ENCODE measurements around the gene MRPL34. TPM values are rescaled to one million over a fixed set of nuclear protein-coding genes. Genes with fewer than 3 reads are reported as not detected.
"Not testable (repeated sequence)": the region's sequence is repeated elsewhere in the genome, so short reads cannot be mapped to it uniquely, and the experiment has no call there.

MRPL34 gene
- total RNA-seq, 3 donors from 2014 or later, result 88.5 to 139 (median 98.0) TPM

DNA sequence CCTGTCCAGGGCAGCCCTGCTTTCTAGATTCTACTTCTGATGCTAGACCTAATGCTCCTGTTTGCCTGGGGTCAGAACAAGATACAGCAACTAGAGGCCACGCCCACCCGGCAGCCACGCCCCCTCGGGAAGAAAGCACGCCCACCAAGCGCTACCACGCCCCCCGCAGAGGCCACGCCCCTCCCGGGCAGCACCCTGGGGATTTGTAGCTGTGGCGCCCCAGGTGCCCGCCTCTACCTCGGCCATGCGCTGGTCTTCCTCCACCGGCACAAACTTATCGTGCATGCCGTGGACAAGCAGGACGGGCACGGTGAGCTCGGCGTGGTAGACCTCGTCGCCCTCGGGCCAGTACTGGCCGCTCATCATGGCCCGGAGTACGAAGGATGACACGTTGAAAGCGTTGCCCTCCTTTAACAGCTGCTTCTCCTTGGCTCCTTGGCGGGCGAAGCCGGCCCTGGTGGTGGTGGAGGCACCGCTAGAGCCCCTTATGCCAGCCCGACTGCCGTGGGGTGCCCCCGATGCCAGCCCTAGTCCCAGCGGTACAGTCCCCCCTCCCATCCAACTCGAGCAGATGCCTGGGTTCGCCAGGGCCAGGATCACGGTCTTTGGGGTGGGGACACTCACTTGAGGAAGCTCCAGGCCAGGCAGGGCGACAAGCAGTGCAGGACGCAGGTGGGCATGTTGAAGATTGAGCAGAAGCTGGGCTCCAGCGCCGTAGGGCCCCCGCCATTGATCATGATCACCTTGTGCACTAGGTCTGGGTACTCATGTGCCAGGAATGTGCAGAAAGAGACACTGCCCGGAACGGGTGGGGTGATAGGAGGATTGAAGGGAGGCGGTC lies 11.4 kb upstream of the MRPL34 start:
- intact Hi-C loops (cut with DNase I; ENCODE audit: low total_unique reads), result no loop called here
- no peak overlapping the region for H3K27ac ChIP-seq
- TF ChIP-seq, protein P1, sequence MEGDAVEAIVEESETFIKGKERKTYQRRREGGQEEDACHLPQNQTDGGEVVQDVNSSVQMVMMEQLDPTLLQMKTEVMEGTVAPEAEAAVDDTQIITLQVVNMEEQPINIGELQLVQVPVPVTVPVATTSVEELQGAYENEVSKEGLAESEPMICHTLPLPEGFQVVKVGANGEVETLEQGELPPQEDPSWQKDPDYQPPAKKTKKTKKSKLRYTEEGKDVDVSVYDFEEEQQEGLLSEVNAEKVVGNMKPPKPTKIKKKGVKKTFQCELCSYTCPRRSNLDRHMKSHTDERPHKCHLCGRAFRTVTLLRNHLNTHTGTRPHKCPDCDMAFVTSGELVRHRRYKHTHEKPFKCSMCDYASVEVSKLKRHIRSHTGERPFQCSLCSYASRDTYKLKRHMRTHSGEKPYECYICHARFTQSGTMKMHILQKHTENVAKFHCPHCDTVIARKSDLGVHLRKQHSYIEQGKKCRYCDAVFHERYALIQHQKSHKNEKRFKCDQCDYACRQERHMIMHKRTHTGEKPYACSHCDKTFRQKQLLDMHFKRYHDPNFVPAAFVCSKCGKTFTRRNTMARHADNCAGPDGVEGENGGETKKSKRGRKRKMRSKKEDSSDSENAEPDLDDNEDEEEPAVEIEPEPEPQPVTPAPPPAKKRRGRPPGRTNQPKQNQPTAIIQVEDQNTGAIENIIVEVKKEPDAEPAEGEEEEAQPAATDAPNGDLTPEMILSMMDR (IDR thresholded peaks at IDR 0.05), result no peak
- no peak for TF ChIP-seq POLR2A (IDR thresholded peaks at IDR 0.05)
- no peak for TF ChIP-seq POLR2AphosphoS5 (IDR thresholded peaks at IDR 0.05)
- H3K9me3 ChIP-seq, result peaks cover 0 to 5% of the 10 kb centered on the region in 2 donors
- H3K36me3 ChIP-seq, result no peaks in the 10 kb centered on the region
- no peaks in the 10 kb centered on the region for H3K27me3 ChIP-seq
- no peaks in the 10 kb centered on the region for H3K4me1 ChIP-seq
- DNase-seq (ENCODE audit: low spot score in 2 of 2), result no peak
- no peak overlapping the region for H3K4me3 ChIP-seq

DNA sequence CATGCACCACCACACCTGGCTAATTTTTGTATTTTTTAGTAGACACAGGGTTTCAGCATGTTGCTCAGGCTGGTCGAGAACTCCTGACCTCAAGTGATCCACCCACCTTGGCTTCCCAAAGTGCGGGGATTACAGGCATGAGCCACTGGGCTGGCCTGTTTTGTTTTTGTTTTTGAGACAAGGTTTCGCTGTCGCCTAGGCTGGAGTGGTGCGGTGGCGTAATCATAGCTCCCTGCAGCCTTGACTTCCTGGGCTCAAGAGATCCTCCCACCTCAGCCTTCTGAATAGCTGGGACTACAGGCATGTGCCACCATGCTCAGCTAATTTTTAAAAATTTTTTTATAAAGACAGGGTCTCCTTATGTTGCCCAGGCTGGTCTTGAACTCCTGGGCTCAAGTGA lies 10.1 kb upstream of the MRPL34 start:
- H3K36me3 ChIP-seq; H3K4me1 ChIP-seq; H3K27me3 ChIP-seq; intact Hi-C loops (cut with DNase I; ENCODE audit: low total_unique reads); DNase-seq (ENCODE audit: low spot score in 2 of 2); H3K4me3 ChIP-seq; H3K9me3 ChIP-seq; H3K27ac ChIP-seq: not testable (repeated sequence)

DNA sequence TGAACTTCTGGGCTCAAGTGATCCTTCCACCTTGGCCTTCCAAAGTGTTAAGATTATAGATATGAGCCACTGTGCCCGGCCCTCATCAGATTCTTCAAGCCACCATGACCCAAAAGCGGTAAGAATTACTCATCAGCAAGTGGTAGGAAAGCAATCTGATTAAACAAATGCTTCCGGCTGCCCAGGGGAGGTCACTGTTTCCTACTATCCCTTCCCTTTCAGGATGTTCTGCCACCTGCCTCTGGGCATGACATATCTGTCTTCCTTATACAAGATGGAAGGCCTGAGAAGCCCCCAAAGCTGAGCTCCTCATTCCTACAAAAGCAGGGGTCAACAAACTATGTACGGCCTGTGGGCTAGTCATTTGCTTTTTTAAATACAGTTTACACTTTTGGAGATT lies 9.4 kb upstream of the MRPL34 start:
- Histone ChIP-seq H3K36me3 (no peaks in the 10 kb centered on the region), H3K27ac (no peak overlapping the region), H3K9me3 (peaks cover 0 to 5% of the 10 kb centered on the region in 2 donors), H3K4me1 (no peaks in the 10 kb centered on the region), H3K27me3 (no peaks in the 10 kb centered on the region), H3K4me3 (no peak overlapping the region)
- intact Hi-C loops (cut with DNase I; ENCODE audit: low total_unique reads), result no loop called here
- TF ChIP-seq, protein P1 (IDR thresholded peaks at IDR 0.05), result no peak
- TF ChIP-seq POLR2A (IDR thresholded peaks at IDR 0.05) (no peak), POLR2AphosphoS5 (IDR thresholded peaks at IDR 0.05) (no peak)
- DNase-seq (ENCODE audit: low spot score in 2 of 2), result no peak

DNA sequence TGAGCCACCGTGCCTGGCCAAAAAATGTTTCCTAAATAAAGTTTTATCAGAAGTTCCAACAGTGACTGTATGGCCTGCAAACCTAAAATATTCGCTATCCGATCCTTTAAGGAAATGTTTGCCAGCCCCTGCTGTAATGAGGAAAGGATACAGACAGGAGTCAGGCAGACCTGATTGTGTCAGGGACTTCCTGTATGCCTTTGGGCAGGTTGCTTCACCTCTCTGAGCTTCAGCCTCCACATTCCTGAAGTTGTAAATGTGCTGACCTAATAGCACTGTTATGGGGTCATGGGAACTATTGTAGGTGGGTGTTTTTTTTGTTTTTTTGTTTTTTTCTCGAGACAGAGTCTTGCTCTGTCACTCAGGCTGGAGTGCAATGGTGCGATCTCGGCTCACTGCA lies 8.7 kb upstream of the MRPL34 start:
- intact Hi-C loops (cut with DNase I; ENCODE audit: low total_unique reads), result no loop called here
- H3K27me3 ChIP-seq, result no peaks in the 10 kb centered on the region
- no peak overlapping the region for H3K27ac ChIP-seq
- TF ChIP-seq, protein P1 (IDR thresholded peaks at IDR 0.05), result no peak
- DNase-seq (ENCODE audit: low spot score in 2 of 2), result no peak
- H3K36me3 ChIP-seq, result no peaks in the 10 kb centered on the region
- no peak overlapping the region for H3K4me3 ChIP-seq
- H3K4me1 ChIP-seq, result no peaks in the 10 kb centered on the region
- peaks cover 0 to 5% of the 10 kb centered on the region in 2 donors for H3K9me3 ChIP-seq

DNA sequence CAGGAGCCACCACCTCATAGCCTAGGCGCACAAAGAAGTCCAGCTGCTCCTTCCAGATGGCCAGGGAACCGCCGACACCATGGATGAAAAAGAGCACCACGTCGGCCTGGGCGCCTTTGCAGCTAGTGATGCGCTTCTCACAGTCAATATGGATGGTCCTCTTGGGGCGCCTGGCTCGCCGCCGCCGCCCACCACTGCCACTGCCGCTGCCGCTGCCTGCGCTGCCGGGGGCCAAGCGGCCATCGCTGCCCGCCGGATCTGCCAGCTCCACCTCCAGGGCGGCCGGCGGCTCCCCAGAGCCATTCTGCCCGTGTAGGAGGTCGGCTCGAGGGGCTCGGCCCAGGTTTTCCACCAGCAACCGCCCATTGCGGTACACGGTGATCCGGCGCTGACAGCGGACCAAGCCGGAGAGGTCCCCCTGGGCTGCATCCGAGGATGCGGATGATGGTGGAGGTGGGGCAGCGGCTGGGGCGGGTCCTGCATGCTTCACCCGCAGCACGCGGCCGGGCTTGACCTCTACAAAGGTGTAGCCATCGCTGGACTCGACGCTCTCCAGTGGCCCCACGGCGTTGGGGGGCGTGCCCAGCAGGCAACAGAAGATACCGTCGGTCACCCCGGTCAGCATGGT lies 4.6 kb upstream of the MRPL34 start:
- no peak overlapping the region for H3K27ac ChIP-seq
- H3K4me3 ChIP-seq, result no peak overlapping the region
- TF ChIP-seq, protein P1 (IDR thresholded peaks at IDR 0.05), result no peak
- H3K27me3 ChIP-seq, result no peaks in the 10 kb centered on the region
- DNase-seq (ENCODE audit: low spot score in 2 of 2), result no peak
- H3K4me1 ChIP-seq, result peaks cover 0 to 26% of the 10 kb centered on the region in 2 donors
- H3K36me3 ChIP-seq, result no peaks in the 10 kb centered on the region
- peaks cover 0 to 5% of the 10 kb centered on the region in 2 donors for H3K9me3 ChIP-seq
- intact Hi-C loops (cut with DNase I; ENCODE audit: low total_unique reads), result loop anchor here (10.0 kb wide), 1 partner anchor 84 kb away; no protein-coding TSS in a partner anchor

Measured in breast epithelium (tissue), 4 donors.